ENCODE results near the gene PHLDB1. TPM values are rescaled to one million over a fixed set of nuclear protein-coding genes. Genes with fewer than 3 reads are reported as not detected.

The PHLDB1 gene
- total RNA-seq, 4 donors from 2014 or later, result 6.7 to 29.8 (median 21.2) TPM

DNA sequence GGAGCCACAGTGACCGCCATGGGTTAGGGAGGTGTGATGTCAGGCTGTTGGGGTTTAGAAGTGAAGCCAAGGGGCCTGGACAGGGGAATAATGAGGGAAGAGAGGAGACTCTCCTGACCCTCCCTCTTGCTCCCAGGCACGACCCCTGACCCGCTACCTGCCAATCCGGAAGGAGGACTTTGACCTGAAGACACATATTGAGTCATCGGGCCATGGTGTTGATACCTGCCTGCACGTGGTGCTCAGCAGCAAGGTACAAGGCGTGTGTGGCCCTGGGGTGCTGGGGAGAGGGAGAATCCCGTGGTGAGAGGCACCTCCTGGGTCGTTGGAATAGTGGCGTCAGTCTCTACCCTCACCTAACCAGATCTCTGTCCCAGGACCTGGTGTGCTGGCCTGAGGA is 42.5 kb downstream of the PHLDB1 start:
- intact Hi-C loops (cut with DNase I), result loop anchor here (10.0 kb wide), 1 partner anchor 55 kb away; no protein-coding TSS in a partner anchor
- DNase-seq, result no peak
- no peaks in the 10 kb centered on the region for H3K4me1 ChIP-seq
- WGBS, 2 donors, result 64 to 68% methylated on average over 5 to 7 of the region's 10 CpGs
- H3K4me3 ChIP-seq, result no peak overlapping the region
- TF ChIP-seq, protein P1, sequence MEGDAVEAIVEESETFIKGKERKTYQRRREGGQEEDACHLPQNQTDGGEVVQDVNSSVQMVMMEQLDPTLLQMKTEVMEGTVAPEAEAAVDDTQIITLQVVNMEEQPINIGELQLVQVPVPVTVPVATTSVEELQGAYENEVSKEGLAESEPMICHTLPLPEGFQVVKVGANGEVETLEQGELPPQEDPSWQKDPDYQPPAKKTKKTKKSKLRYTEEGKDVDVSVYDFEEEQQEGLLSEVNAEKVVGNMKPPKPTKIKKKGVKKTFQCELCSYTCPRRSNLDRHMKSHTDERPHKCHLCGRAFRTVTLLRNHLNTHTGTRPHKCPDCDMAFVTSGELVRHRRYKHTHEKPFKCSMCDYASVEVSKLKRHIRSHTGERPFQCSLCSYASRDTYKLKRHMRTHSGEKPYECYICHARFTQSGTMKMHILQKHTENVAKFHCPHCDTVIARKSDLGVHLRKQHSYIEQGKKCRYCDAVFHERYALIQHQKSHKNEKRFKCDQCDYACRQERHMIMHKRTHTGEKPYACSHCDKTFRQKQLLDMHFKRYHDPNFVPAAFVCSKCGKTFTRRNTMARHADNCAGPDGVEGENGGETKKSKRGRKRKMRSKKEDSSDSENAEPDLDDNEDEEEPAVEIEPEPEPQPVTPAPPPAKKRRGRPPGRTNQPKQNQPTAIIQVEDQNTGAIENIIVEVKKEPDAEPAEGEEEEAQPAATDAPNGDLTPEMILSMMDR (IDR thresholded peaks at IDR 0.05), result no peak
- TF ChIP-seq POLR2A (IDR thresholded peaks at IDR 0.05), result no peak
- no peak overlapping the region for H3K27ac ChIP-seq
- H3K36me3 ChIP-seq, result peaks cover 0 to 98% (median 15%) of the 10 kb centered on the region in 3 donors
- H3K9me3 ChIP-seq, result no peaks in the 10 kb centered on the region
- no peaks in the 10 kb centered on the region for H3K27me3 ChIP-seq

DNA sequence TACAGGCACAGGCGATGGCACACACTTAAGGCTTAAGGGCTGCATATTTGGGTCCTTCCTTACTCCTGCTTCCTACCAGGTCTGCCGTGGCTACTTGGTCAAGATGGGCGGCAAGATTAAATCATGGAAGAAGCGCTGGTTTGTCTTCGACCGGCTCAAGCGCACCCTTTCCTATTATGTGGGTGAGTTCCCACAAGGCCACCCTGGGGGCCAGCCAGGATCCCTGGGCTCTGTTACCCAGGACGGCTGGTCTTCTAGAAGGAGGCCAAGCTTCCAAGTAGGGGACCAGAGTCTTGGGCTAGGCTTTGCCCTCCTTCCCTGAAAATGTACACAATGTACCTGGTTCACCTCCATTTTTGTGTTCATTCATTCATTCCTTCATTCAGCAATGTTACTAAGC is 43.0 kb downstream of the PHLDB1 start:
- intact Hi-C loops (cut with DNase I), result loop anchor here (10.0 kb wide), 1 partner anchor 56 kb away; no protein-coding TSS in a partner anchor
- Histone ChIP-seq H3K27me3 (no peaks in the 10 kb centered on the region), H3K27ac (no peak overlapping the region), H3K4me1 (no peaks in the 10 kb centered on the region), H3K9me3 (no peaks in the 10 kb centered on the region), H3K36me3 (peaks cover 0 to 98% (median 15%) of the 10 kb centered on the region in 3 donors), H3K4me3 (no peak overlapping the region)
- no peak for DNase-seq
- no peak for TF ChIP-seq POLR2A (IDR thresholded peaks at IDR 0.05)
- TF ChIP-seq, protein P1 (IDR thresholded peaks at IDR 0.05), result no peak
- 97 to 98% methylated on average over 5 to 7 of the region's 8 CpGs for WGBS, 2 donors

DNA sequence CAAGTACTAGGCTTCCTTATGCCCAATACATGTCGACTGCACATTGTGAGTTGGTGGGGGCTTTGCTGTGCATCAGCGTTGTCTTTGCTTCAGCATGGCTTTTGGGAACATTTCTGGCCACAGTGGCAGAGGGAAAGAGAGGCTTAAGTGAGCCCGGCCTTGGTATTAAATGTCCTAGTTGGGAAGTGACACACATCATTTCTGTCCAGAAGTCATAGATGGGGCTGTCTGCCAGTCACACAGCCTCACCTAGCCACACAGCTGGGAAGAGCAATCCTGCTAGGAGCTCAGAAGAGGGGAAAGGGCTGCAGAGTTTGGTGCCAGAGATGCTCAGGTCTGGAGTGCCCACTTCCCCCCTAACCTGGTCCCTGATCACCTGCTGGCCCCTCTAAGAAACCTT is 44.4 kb downstream of the PHLDB1 start:
- no peaks in the 10 kb centered on the region for H3K4me1 ChIP-seq
- no peak overlapping the region for H3K27ac ChIP-seq
- no peaks in the 10 kb centered on the region for H3K27me3 ChIP-seq
- TF ChIP-seq, protein P1 (IDR thresholded peaks at IDR 0.05), result no peak
- TF ChIP-seq POLR2A (IDR thresholded peaks at IDR 0.05), result no peak
- no peak overlapping the region for H3K4me3 ChIP-seq
- DNase-seq, result no peak
- intact Hi-C loops (cut with DNase I), result loop anchor here (10.0 kb wide), 1 partner anchor 57 kb away; no protein-coding TSS in a partner anchor
- WGBS, 2 donors, result 80 to 89% methylated on average over 2 to 3 of the region's 3 CpGs
- H3K9me3 ChIP-seq, result no peaks in the 10 kb centered on the region
- peaks cover 0 to 98% (median 15%) of the 10 kb centered on the region in 3 donors for H3K36me3 ChIP-seq

DNA sequence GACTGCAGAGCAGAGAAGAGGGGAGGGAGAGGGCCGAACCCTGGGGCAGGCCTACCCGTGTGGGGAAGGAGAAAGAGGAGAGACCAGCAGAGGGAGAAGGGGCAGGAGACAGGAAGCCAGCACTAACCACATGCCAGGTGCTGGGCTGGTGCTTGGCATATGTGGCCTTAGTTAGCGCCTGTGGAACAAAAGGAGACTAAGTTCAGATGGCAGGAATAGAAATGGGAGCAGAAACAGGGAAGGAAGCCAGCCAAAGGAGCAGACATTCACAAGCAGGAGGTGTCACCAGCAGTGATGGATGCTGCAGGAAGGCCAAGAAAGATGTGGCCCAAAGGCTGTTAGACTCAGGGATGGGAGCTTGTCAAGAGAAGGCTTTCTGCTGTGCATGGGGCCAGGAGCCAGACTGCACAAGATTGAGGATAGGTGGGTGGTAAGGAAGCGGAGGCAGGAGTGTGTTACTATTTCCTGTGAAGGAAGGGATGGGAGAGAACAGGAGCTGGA is 45.3 kb downstream of the PHLDB1 start:
- no peaks in the 10 kb centered on the region for H3K27me3 ChIP-seq
- H3K4me3 ChIP-seq, result no peak overlapping the region
- 51 to 56% methylated on average over 4 of the region's 4 CpGs for WGBS, 2 donors
- H3K9me3 ChIP-seq, result no peaks in the 10 kb centered on the region
- H3K27ac ChIP-seq, result no peak overlapping the region
- TF ChIP-seq, protein P1 (IDR thresholded peaks at IDR 0.05), result no peak
- TF ChIP-seq POLR2A (IDR thresholded peaks at IDR 0.05), result no peak
- no peak for DNase-seq
- H3K36me3 ChIP-seq, result peaks cover 0 to 98% (median 15%) of the 10 kb centered on the region in 3 donors
- intact Hi-C loops (cut with DNase I), result loop anchor here (10.0 kb wide), 1 partner anchor 58 kb away; no protein-coding TSS in a partner anchor
- no peaks in the 10 kb centered on the region for H3K4me1 ChIP-seq

DNA sequence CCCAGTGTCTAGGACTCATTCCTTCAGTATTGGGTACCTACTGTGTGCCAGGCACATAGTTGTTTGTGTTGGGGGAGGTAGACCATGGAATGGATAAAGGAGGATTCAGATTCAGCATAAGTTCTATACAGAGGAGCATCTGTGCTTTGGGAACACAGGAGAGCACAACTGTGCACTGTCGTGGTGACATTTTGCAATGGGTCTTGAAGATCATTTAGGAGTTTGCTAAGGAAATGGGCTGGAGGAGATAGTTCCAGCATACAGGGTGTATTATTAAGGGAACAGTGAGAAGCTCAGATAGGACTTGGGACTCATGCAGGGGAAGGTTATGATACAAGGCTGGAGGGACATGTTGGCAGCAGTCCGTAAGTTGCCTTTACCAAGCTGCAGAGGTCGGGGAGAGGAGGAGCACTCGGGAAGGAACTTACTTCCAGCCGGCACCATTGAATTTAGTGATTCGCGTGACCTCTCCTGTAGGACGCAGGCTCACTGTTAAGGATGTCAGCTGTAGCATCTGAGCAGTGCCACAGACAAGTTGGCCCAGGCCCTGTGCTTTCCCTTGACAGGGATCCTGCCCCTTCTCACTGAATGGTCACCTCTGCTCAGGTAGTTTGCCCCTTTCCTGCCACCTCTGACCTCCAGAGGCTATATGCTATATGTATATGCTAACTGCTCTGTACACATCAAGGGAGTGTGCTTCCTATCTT is 46.4 kb downstream of the PHLDB1 start:
- intact Hi-C loops (cut with DNase I), result loop anchor here (10.0 kb wide), 1 partner anchor 59 kb away; no protein-coding TSS in a partner anchor
- TF ChIP-seq POLR2A (IDR thresholded peaks at IDR 0.05), result no peak
- TF ChIP-seq, protein P1 (IDR thresholded peaks at IDR 0.05), result no peak
- H3K27ac ChIP-seq, result no peak overlapping the region
- no peaks in the 10 kb centered on the region for H3K9me3 ChIP-seq
- no peaks in the 10 kb centered on the region for H3K27me3 ChIP-seq
- no peak overlapping the region for H3K4me3 ChIP-seq
- H3K4me1 ChIP-seq, result peaks cover 0 to 6% (median 3%) of the 10 kb centered on the region in 3 donors
- DNase-seq, result no peak
- WGBS, 2 donors, result 78 to 87% methylated on average over 8 of the region's 8 CpGs
- H3K36me3 ChIP-seq, result peaks cover 0 to 89% (median 15%) of the 10 kb centered on the region in 3 donors

All from esophagus squamous epithelium (tissue), 5 donors.